Endothelial cell of umbilical vein (primary cell): ENCODE measurements around the gene KIAA0753. TPM values are rescaled to one million over a fixed set of nuclear protein-coding genes. Genes with fewer than 3 reads are reported as not detected.

Source experiments
- BruUV-seq: library from RNA; stranded (reverse); fragments of 400-500 nt; replicated peaks from 2 replicates; lab custom pipeline; 2021; lab: Mats Ljungman, UMichigan
- CTCF ChIA-PET: fragments of 300-600, 350-600 bp; sonication (Branson Sonifier 250); formaldehyde crosslinking; loops from one replicate; lab custom pipeline; 2021; ENCODE audit warnings: antibody characterized with exemption, inconsistent platforms; lab: Charles Lee
- POLR2A ChIA-PET: fragments of 300-600, 350-600 bp; sonication (Branson Sonifier 250); formaldehyde crosslinking; loops from one replicate; lab custom pipeline; 2021; ENCODE audit warnings: antibody characterized with exemption, inconsistent platforms; lab: Charles Lee
- DNase-seq: peaks from one replicate; pipeline ENCODE4 v3.0.0-alpha.2; 2011; ENCODE audit warnings: low read depth, low spot score
- FAIRE-seq: peaks from 2 replicates; lab custom pipeline; 2011; peaks lifted over from hg19 to GRCh38; lab: Jason Lieb, UNC
- H2AFZ ChIP-seq: 2 replicates; pipeline ENCODE4 v1.6.0; 2012; ENCODE audit warnings: low read depth, low read length, control low read depth, inconsistent platforms
- H3K27ac ChIP-seq: 2 replicates; pipeline ENCODE4 v1.5.1; 2011; ENCODE audit warnings: low read depth, mild to moderate bottlenecking, control low read depth, low read length, moderate library complexity; ENCODE audit not compliant: insufficient read depth
- H3K27me3 ChIP-seq, 2 experiments: 2 replicates each; pipeline versions ENCODE4 v1.6.0 to v1.6.1; 2011; ENCODE audit warnings: low read length in 2 of 2, mixed read lengths in 1 of 2; ENCODE audit not compliant: control insufficient read depth in 2 of 2, insufficient read depth in 2 of 2
- H3K36me3 ChIP-seq, 2 experiments: 2 replicates in 1 of 2; 3 replicates in 1 of 2; pipeline ENCODE4 v1.5.1; 2011; ENCODE audit warnings: low read length in 2 of 2, mild to moderate bottlenecking in 1 of 2, moderate library complexity in 1 of 2; ENCODE audit not compliant: control insufficient read depth in 2 of 2, insufficient read depth in 2 of 2; ENCODE audit errors: extremely low read depth in 1 of 2
- H3K4me1 ChIP-seq: 3 replicates; pipeline ENCODE4 v1.5.1; 2011; ENCODE audit warnings: mild to moderate bottlenecking, low read length; ENCODE audit not compliant: control insufficient read depth, insufficient read depth; ENCODE audit errors: extremely low read depth
- H3K4me2 ChIP-seq: 2 replicates; pipeline ENCODE4 v1.6.1; 2011; ENCODE audit warnings: low read length, control low read depth, mixed read lengths; ENCODE audit not compliant: insufficient read depth
- H3K4me3 ChIP-seq, 3 experiments: fragments of 200-600 bp in 1 of 3; sonication (generic), shearing (Covaris generic) in 1 of 3; replicated peaks in 1 of 3; 2 replicates each; pipeline ENCODE4 v1.5.1; 2011 to 2016; ENCODE audit warnings: control low read depth in 3 of 3, low read length in 3 of 3, mild to moderate bottlenecking in 2 of 3, inconsistent platforms in 1 of 3, low read depth in 1 of 3, moderate library complexity in 1 of 3; ENCODE audit not compliant: insufficient read depth in 1 of 3
- H3K79me2 ChIP-seq: 2 replicates; pipeline ENCODE4 v1.6.0; 2012; ENCODE audit warnings: low read length, inconsistent platforms; ENCODE audit not compliant: control insufficient read depth, insufficient read depth
- H3K9ac ChIP-seq: replicated peaks from 2 replicates; pipeline ENCODE3; 2011; ENCODE audit warnings: low read length, control low read depth; ENCODE audit not compliant: insufficient read depth; ENCODE audit errors: extremely low read depth
- H3K9me1 ChIP-seq: replicated peaks from 3 replicates; pipeline ENCODE4 v1.6.0; 2011; ENCODE audit warnings: mild to moderate bottlenecking, low read length; ENCODE audit not compliant: control insufficient read depth, insufficient read depth; ENCODE audit errors: extremely low read depth
- H3K9me3 ChIP-seq: replicated peaks from 2 replicates; pipeline ENCODE4 v1.5.1; 2012; ENCODE audit warnings: low read length, inconsistent platforms; ENCODE audit not compliant: control insufficient read depth, insufficient read depth
- H4K20me1 ChIP-seq: replicated peaks from 2 replicates; pipeline ENCODE3; 2011; ENCODE audit warnings: mild to moderate bottlenecking, low read length; ENCODE audit not compliant: control insufficient read depth, insufficient read depth; ENCODE audit errors: extremely low read depth
- CTCF ChIP-seq, 2 donors: IDR thresholded peaks; 1 replicate in 1 of 2; 2 replicates in 1 of 2; pipeline ENCODE4 v1.5.1; 2011; ENCODE audit warnings: low read length in 2 of 2, mild to moderate bottlenecking in 2 of 2, moderate library complexity in 2 of 2, control low read depth in 1 of 2, inconsistent platforms in 1 of 2, low read depth in 1 of 2; ENCODE audit not compliant: insufficient read depth in 1 of 2; ENCODE audit errors: extremely low read depth in 1 of 2
- EZH2 ChIP-seq: IDR thresholded peaks from 2 replicates; pipeline ENCODE4 v1.6.1; 2012; ENCODE audit warnings: borderline replicate concordance, low read depth, mild to moderate bottlenecking, moderate library complexity, low read length, inconsistent platforms; ENCODE audit not compliant: severe bottlenecking
- FOS ChIP-seq: IDR thresholded peaks from 2 replicates; pipeline ENCODE4 v1.6.1; 2011; ENCODE audit warnings: mild to moderate bottlenecking, low read length, moderate library complexity, borderline replicate concordance; ENCODE audit not compliant: insufficient read depth
- GATA2 ChIP-seq: IDR thresholded peaks from 2 replicates; pipeline ENCODE4 v1.7.0; 2011; ENCODE audit warnings: low read depth, mild to moderate bottlenecking, moderate library complexity, mixed read lengths, low read length; ENCODE audit not compliant: insufficient read length, insufficient read depth
- JUN ChIP-seq: IDR thresholded peaks from 2 replicates; pipeline ENCODE4 v1.6.1; 2011; ENCODE audit warnings: borderline replicate concordance, low read depth; ENCODE audit not compliant: insufficient read length, insufficient read depth
- MAX ChIP-seq: IDR thresholded peaks from 2 replicates; pipeline ENCODE4 v1.6.1; 2011; ENCODE audit not compliant: insufficient read depth, insufficient read length
- MYC ChIP-seq: IDR thresholded peaks from one replicate; pipeline ENCODE4 v1.6.1; 2011; ENCODE audit warnings: mild to moderate bottlenecking, low read depth, low read length
- POLR2A ChIP-seq: IDR thresholded peaks from 2 replicates; pipeline ENCODE4 v1.6.1; 2012; ENCODE audit warnings: low read depth, mild to moderate bottlenecking, control low read depth, low read length
- POLR2AphosphoS5 ChIP-seq: IDR thresholded peaks from 2 replicates; pipeline ENCODE4 v1.6.1; 2012; ENCODE audit warnings: low read depth, mild to moderate bottlenecking, control low read depth, low read length, moderate library complexity; ENCODE audit not compliant: insufficient read depth
- dilution Hi-C: fragments of 300-500 bp; cut with MboI; formaldehyde crosslinking; loops from one replicate; pipeline ENCODE4 v1.15.0; 2019; ENCODE audit warnings: low sequenced_read_pairs; ENCODE audit not compliant: extremely low pct_ligation_motif_present
- intact Hi-C: fragments of 100-400 bp; cut with micrococcal nuclease; formaldehyde crosslinking; loops from one replicate; pipeline ENCODE4 v1.10.0; 2022
- polyA plus RNA-seq, 4 experiments: library from polyadenylated mRNA; depleted of rRNA in 3 of 4; stranded (reverse) in 3 of 4; unstranded in 1 of 4; fragments of >200 nt; gene quantifications; 2 replicates each; pipeline versions ENCODE4 v1.2.1 to v1.2.3, GENCODE V29; 2011 to 2012; ENCODE audit warnings: missing spikeins in 1 of 4
- total RNA-seq: library from RNA; stranded (reverse); gene quantifications from 2 replicates; pipeline ENCODE4 v1.2.3, GENCODE V29; 2021

KIAA0753 gene
- total and polyA plus RNA-seq, 2 donors (not counting 3 experiments of a cell fraction or from before 2014, with no cell fraction given), result 5.3 to 23.9 TPM

GRCh38 chr17:6542577-6542976 is 97.9 kb downstream of the KIAA0753 start:
- H2AFZ ChIP-seq, result no peak overlapping the region
- no peak overlapping the region for H3K9ac ChIP-seq
- ChIA-PET CTCF (no interaction called here), POLR2A (no interaction called here)
- H4K20me1 ChIP-seq, result no peaks in the 10 kb centered on the region
- no peaks in the 10 kb centered on the region for H3K9me3 ChIP-seq
- no peak for FAIRE-seq
- no peak overlapping the region for H3K4me2 ChIP-seq
- no peaks in the 10 kb centered on the region for H3K36me3 ChIP-seq
- H3K27ac ChIP-seq, result no peak overlapping the region
- no peak for DNase-seq
- peaks cover 0 to 2% of the 10 kb centered on the region in 2 experiments for H3K27me3 ChIP-seq
- no peaks in the 10 kb centered on the region for H3K9me1 ChIP-seq
- H3K79me2 ChIP-seq, result no peaks in the 10 kb centered on the region
- dilution Hi-C loops, result no loop called here
- H3K4me3 ChIP-seq, result no peak overlapping the region
- no TSS peak for BruUV-seq
- TF ChIP-seq POLR2AphosphoS5 (no peak), GATA2 (no peak), FOS (no peak), JUN (no peak), MYC (no peak), EZH2 (no peak), POLR2A (no peak), CTCF (IDR thresholded peaks at IDR 0.05; ENCODE audit: extremely low read depth in 1 of 2, insufficient read depth in 1 of 2, low read depth in 1 of 2, low read length in 2 of 2) (no peak), MAX (no peak)
- no peaks in the 10 kb centered on the region for H3K4me1 ChIP-seq
- intact Hi-C loops, result no loop called here
